GM12891 (cell line): ENCODE data around the gene LTBP1.
"Not testable (repeated sequence)": the region's sequence is repeated elsewhere in the genome, so short reads cannot be mapped to it uniquely, and the experiment has no call there.

Experiments used
- DNase-seq: peaks from one replicate; pipeline ENCODE4 v3.0.0; 2011; ENCODE audit warnings: low spot score; ENCODE audit not compliant: insufficient read length
- FAIRE-seq: peaks from 2 replicates; lab custom pipeline; 2011; peaks lifted over from hg19 to GRCh38; lab: Jason Lieb, UNC
- PAX5 ChIP-seq: IDR thresholded peaks from 2 replicates; pipeline ENCODE4 v1.6.1; 2011; ENCODE audit warnings: low read length, moderate library complexity, mild to moderate bottlenecking; ENCODE audit not compliant: insufficient read depth, severe bottlenecking
- POLR2A ChIP-seq: IDR thresholded peaks from 2 replicates; pipeline ENCODE4 v1.6.1; 2011; ENCODE audit warnings: low read depth, low read length, control low read depth
- POLR2AphosphoS5 ChIP-seq: IDR thresholded peaks from 2 replicates; pipeline ENCODE4 v1.6.1; 2011; ENCODE audit warnings: low read depth, low read length, control low read depth
- POU2F2 ChIP-seq: IDR thresholded peaks from 2 replicates; pipeline ENCODE4 v1.6.1; 2011; ENCODE audit warnings: low read depth, mild to moderate bottlenecking, control low read depth, low read length, moderate library complexity
- SPI1 ChIP-seq: IDR thresholded peaks from 2 replicates; pipeline ENCODE4 v1.6.1; 2011; ENCODE audit warnings: low read depth, low read length, control low read depth
- TAF1 ChIP-seq: IDR thresholded peaks from 2 replicates; pipeline ENCODE4 v1.6.1; 2011; ENCODE audit warnings: low read depth, low read length, control low read depth

The LTBP1 gene

DNA sequence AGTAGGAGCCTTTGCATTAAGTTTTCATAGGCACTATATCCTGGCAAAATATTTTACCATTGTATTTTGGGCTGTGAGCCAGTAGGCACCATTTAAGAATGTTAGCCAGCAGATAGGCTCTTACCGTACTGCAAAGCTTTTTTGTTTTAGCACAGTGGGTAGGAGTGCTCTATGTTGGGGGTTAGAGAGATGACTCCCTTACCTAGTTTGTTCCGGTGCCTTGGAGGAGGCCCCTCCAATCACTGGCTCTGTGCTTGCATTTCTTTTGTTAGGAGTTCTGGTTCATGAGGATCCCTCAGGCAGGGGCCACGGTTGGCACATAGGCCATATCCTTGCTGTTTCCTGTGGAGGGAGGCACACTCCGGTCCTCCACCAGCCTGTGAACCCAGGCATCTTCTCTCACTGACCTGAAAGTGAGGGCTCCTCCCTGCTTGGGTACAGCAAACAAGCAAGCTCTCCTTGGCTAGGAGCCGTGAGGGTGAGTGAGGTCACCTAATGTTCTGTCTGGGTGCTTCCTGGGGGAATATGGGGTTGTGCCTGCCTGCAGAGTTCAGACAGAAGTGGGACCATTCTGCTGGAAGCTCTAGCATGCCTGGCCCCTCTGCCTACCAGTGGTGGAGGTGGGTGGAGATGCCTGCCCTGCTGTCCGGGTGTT, 29.8 kb downstream of the LTBP1 start:
- no peak for TF ChIP-seq PAX5
- no peak for TF ChIP-seq SPI1
- no peak for TF ChIP-seq POU2F2
- no peak for TF ChIP-seq POLR2AphosphoS5
- TF ChIP-seq TAF1 = no peak
- no peak for TF ChIP-seq POLR2A
- FAIRE-seq (no peak), DNase-seq (no peak)

DNA sequence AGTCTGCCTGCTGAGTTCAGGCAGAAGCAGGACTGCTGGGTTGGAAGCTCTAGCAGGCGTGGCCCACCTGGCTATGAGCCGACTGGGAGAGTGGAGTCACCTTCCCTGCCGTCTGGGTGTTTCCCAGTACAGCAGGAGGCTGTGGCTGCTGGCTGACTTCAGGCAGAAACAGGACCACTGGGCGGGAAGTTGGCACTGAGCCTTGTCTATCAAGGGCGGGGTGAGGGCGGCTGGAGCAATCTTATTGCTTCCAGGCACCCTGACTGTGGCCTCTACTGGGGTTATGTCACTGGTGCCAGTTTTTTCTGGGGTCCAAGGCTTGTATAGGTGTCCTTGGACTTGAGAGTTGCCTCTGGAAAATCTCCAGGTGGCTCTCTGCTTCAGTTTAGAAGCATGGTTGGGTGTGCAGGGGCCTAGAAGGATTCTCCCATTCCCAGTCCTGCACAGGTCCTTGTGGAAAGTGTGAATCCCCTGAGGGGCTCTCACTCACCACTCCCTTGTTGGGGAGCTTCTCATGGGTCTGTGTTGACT, 30.5 kb downstream of the LTBP1 start:
- TF ChIP-seq PAX5 = no peak
- TF ChIP-seq SPI1 = no peak
- no peak for TF ChIP-seq POLR2A
- DNase-seq (no peak), FAIRE-seq (no peak)

DNA sequence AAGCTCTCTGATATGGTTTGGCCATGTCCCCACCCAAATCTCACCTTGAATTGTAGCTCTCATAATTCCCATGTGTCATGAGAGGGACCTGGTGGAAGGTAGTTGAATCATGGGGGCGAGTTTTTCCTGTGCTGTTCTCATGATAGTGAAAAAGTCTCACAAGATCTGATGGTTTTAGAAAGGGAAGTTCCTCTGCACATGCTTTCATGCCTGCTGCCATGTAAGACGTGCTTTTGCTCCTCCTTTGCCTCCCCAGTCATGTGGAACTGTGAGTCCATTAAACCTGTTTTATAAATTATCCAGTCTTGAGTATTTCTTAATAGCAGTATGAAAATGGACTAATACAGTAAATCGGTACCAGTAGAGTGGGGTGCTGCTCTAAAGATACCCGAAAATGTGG, 34.9 kb downstream of the LTBP1 start:
- FAIRE-seq (no peak), DNase-seq (no peak)
- TF ChIP-seq POU2F2 (no peak), PAX5 (no peak), TAF1 (no peak), POLR2A (no peak), POLR2AphosphoS5 (no peak), SPI1 (no peak)

DNA sequence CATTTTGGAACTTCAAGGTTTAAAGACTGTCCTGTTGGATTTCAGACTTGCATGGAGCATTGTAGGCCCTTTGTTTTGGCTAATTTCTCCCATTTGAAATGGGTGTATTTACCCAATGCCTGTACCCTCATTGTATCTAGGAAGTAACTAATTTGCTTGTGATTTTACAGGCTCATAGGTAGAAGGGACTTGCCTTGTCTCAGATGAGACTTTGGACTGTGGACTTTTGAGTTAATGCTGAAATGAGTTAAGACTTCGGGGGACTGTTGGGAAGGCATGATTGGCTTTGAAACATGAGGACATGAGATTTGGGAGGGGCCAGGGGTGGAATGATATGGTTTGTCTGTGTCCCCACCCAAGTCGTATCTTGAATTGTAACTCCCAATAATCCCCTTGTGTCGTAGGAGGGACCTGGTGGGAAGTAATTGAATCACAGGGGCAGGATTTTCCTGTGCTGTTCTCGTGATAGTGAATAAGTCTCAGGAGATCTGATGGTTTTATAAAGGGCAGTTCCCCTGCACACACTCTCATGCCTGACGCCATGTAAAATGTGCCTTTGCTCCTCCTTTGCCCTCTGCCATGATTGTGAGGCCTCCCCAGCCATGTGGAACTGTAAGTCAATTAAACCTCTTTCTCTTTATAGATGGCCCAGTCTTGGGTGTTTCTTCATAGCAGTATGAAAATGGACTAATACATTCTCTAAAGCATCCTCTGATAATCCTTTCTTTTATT, 36.6 kb downstream of the LTBP1 start:
- not testable (repeated sequence) for FAIRE-seq, DNase-seq

DNA sequence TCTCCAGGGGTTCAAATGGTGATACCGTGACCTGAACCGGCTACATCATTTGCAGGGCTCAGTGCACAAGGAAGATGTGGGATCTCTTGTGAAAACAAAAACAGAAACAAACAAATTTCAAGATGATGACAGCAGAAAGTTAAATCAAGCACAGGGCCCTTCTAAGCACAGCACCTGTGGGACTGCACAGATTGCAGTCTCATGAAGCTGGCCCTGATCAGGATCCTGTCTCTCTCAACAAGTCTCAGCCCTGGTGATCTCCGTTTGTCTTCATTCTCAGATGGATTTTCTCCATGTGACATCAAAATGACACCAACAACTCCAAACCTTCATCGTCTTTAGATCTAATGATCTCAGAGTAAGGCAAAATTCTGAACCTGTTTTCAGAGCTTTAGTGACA, 39.7 kb downstream of the LTBP1 start:
- no peak for FAIRE-seq
- DNase-seq = no peak
- TF ChIP-seq PAX5 (no peak), POLR2A (no peak), POLR2AphosphoS5 (no peak), SPI1 (no peak), POU2F2 (no peak), TAF1 (no peak)

GRCh38 chr2:32988525-32988924, 41.8 kb downstream of the LTBP1 start:
- no peak for DNase-seq
- no peak for FAIRE-seq

DNA sequence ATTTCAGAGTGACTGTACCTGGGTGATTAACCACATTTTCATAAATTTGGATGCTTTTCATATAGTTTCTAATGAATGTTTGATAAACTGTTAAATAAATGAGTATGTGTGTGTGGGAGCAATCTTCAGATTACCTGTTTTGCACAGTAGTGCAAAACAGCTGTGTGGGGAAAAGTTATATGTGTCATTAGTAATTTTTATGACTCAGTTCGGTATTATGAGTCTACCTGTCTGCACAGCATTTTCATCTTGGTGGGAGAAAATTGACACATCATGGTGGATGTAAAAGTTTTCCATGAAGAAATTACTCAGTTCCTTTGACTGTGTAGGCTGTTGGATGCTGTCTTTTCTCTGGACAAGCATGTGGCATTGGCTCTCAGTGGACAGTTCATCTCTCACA, 43.8 kb downstream of the LTBP1 start:
- no peak for FAIRE-seq
- TF ChIP-seq PAX5 = no peak
- TF ChIP-seq POLR2AphosphoS5 = no peak
- no peak for TF ChIP-seq SPI1
- no peak for TF ChIP-seq POU2F2
- TF ChIP-seq POLR2A = no peak
- no peak for TF ChIP-seq TAF1
- DNase-seq = no peak

More at GRCh38 chr2:32988525-32988924, 41.8 kb downstream of the LTBP1 start:
- TF ChIP-seq SPI1 = no peak

GRCh38 chr2:32991091-32991845, 44.5 kb downstream of the LTBP1 start:
- no peak for DNase-seq
- TF ChIP-seq PAX5 (no peak), TAF1 (no peak)
- no peak for FAIRE-seq

GRCh38 chr2:32993005-32993539, 46.3 kb downstream of the LTBP1 start:
- DNase-seq (no peak), FAIRE-seq (no peak)
- no peak for TF ChIP-seq SPI1
- TF ChIP-seq TAF1 = no peak
- TF ChIP-seq PAX5 = no peak
- TF ChIP-seq POU2F2 = no peak
- TF ChIP-seq POLR2AphosphoS5 = no peak
- no peak for TF ChIP-seq POLR2A

DNA sequence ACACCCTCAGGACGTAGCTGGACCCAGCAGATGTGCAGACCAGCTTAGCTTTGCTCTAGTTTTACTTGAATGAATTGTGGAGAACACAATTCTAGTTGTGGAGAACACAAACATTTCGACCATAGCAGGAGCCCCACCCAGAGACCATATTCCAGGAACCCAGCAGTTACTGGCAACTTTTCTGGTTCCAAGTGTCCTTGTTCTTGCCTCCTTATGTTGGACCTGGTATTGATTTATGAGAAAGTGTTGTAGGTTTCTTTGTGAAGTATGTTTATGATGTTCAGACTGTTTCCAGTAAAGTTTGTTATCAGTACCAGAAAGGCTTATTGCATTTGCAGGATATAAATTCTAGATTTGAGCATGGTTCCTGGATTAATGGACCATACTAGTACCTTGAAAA, 51.0 kb downstream of the LTBP1 start:
- DNase-seq = no peak
- FAIRE-seq = no peak

More for the DNA sequence above, 51.0 kb downstream of the LTBP1 start:
- TF ChIP-seq POLR2AphosphoS5 = no peak
- TF ChIP-seq PAX5 = no peak
- no peak for TF ChIP-seq SPI1
- no peak for TF ChIP-seq TAF1
- no peak for TF ChIP-seq POU2F2
- no peak for TF ChIP-seq POLR2A
